Body of pancreas (tissue), 4 donors: Measurements from ENCODE around the gene UTF1. TPM values are rescaled to one million over a fixed set of nuclear protein-coding genes. Genes with fewer than 3 reads are reported as not detected.

Experiments
- ATAC-seq: fragments of 150-250 bp; one replicate; pipeline ENCODE4 v1.9.1; 2016
- DNase-seq, 4 donors: peaks; one replicate each; pipeline ENCODE4 v3.0.0-alpha.2; 2019
- H3K27ac ChIP-seq, 4 donors: fragments of 200-600 bp; sonication (generic); 1 replicate in 3 of 4; 2 replicates in 1 of 4; pipeline versions ENCODE4 v1.5.1 to v1.6.1; 2016 to 2019; ENCODE audit warnings: mild to moderate bottlenecking in 1 of 4, mixed read lengths in 1 of 4, moderate library complexity in 1 of 4
- H3K27me3 ChIP-seq, 2 donors: fragments of 200-600 bp; sonication (generic); one replicate each; pipeline ENCODE4 v1.6.0; 2016; ENCODE audit warnings: mild to moderate bottlenecking in 1 of 2
- H3K36me3 ChIP-seq, 2 donors: fragments of 200-600 bp; sonication (generic); replicated peaks in 1 of 2; 2 replicates each; pipeline ENCODE4 v1.5.1; 2016; ENCODE audit warnings: low read depth in 2 of 2; ENCODE audit not compliant: insufficient read depth in 1 of 2
- H3K4me1 ChIP-seq: fragments of 200-600 bp; sonication (generic); one replicate; pipeline ENCODE4 v1.6.0; 2016
- H3K4me3 ChIP-seq, 2 donors: fragments of 200-600 bp; sonication (generic); 1 replicate in 1 of 2; 2 replicates in 1 of 2; pipeline ENCODE4 v1.5.1; 2016 to 2019
- H3K9me3 ChIP-seq, 3 donors: fragments of 200-600 bp; sonication (generic); 1 replicate in 2 of 3; 2 replicates in 1 of 3; pipeline ENCODE4 v1.5.1; 2016
- CTCF ChIP-seq, 7 experiments: fragments of 450-650 bp in 4 of 7; fragments of 200-600 bp in 3 of 7; sonication (generic) in 3 of 7; IDR thresholded peaks; one replicate each; pipeline ENCODE4 v1.5.1; 2016 to 2019; ENCODE audit warnings: antibody characterized with exemption in 7 of 7
- POLR2A ChIP-seq, 3 donors: fragments of 450-650 bp; IDR thresholded peaks; one replicate each; pipeline ENCODE4 v1.6.1; 2016; ENCODE audit warnings: antibody characterized with exemption in 3 of 3, mild to moderate bottlenecking in 2 of 3
- WGBS, 2 donors: methylation state at CpG; one replicate each; pipeline ENCODE4 v1.1.5; 2017; 5-methylcytosine and 5-hydroxymethylcytosine counted together
- intact Hi-C: fragments of 100-400 bp; cut with DNase I; formaldehyde crosslinking; loops from one replicate; pipeline ENCODE4 v1.15.1; 2023
- total RNA-seq, 2 donors: library from RNA; depleted of rRNA; stranded (reverse); fragments of >200 nt; gene quantifications; one replicate each; pipeline ENCODE4 v1.1.0, GENCODE V29; 2016

The UTF1 gene
- total RNA-seq, 2 donors from 2014 or later: not detected

GRCh38 chr10:133247681-133248333 is 17.8 kb downstream of the UTF1 start:
- DNase-seq (no peak), ATAC-seq (no peak)
- peaks cover 4% of the 10 kb centered on the region for H3K4me1 ChIP-seq
- WGBS, 2 donors: 70 to 77% methylated on average over 2 to 27 of the region's 36 CpGs
- H3K27me3 ChIP-seq: no peaks in the 10 kb centered on the region
- no peak overlapping the region for H3K27ac ChIP-seq
- H3K4me3 ChIP-seq: no peak overlapping the region
- TF ChIP-seq POLR2A (IDR thresholded peaks at IDR 0.05) (no peak), CTCF (IDR thresholded peaks at IDR 0.05) (no peak)
- H3K36me3 ChIP-seq: no peaks in the 10 kb centered on the region
- intact Hi-C loops: no loop called here
- no peaks in the 10 kb centered on the region for H3K9me3 ChIP-seq

- no peak overlapping the region for H3K4me3 ChIP-seq
- no peak for DNase-seq
- TF ChIP-seq CTCF (IDR thresholded peaks at IDR 0.05) (no peak), POLR2A (IDR thresholded peaks at IDR 0.05) (no peak)
Observed at GRCh38 chr10:133248334-133248715, 18.3 kb downstream of the UTF1 start.

GRCh38 chr10:133249094-133249780 is 19.2 kb downstream of the UTF1 start:
- no peak for DNase-seq
- no peak for TF ChIP-seq POLR2A (IDR thresholded peaks at IDR 0.05)
- H3K27me3 ChIP-seq: no peaks in the 10 kb centered on the region

More at GRCh38 chr10:133248334-133248715, 18.3 kb downstream of the UTF1 start:
- Histone ChIP-seq H3K27me3 (no peaks in the 10 kb centered on the region), H3K4me1 (peaks cover 4% of the 10 kb centered on the region), H3K9me3 (no peaks in the 10 kb centered on the region), H3K27ac (no peak overlapping the region), H3K36me3 (no peaks in the 10 kb centered on the region)
- ATAC-seq: no peak
- intact Hi-C loops: no loop called here
- 82 to 97% methylated on average over 6 to 11 of the region's 12 CpGs for WGBS, 2 donors

GRCh38 chr10:133249975-133250754 is 20.1 kb downstream of the UTF1 start:
- Histone ChIP-seq H3K27ac (no peak overlapping the region), H3K9me3 (no peaks in the 10 kb centered on the region), H3K27me3 (no peaks in the 10 kb centered on the region), H3K4me1 (peaks cover 10% of the 10 kb centered on the region), H3K4me3 (no peak overlapping the region), H3K36me3 (no peaks in the 10 kb centered on the region)
- WGBS, 2 donors: 34 to 46% methylated on average over 11 of the region's 11 CpGs
- ATAC-seq (no peak), DNase-seq (no peak)
- TF ChIP-seq POLR2A (IDR thresholded peaks at IDR 0.05) (no peak), CTCF (IDR thresholded peaks at IDR 0.05) (no peak)
- intact Hi-C loops: no loop called here

More at GRCh38 chr10:133249094-133249780, 19.2 kb downstream of the UTF1 start:
- WGBS, 2 donors: 71 to 72% methylated on average over 10 to 21 of the region's 21 CpGs
- Histone ChIP-seq H3K4me1 (peaks cover 5% of the 10 kb centered on the region), H3K27ac (no peak overlapping the region), H3K9me3 (no peaks in the 10 kb centered on the region), H3K36me3 (no peaks in the 10 kb centered on the region), H3K4me3 (no peak overlapping the region)
- intact Hi-C loops: no loop called here
- ATAC-seq: no peak
